Sigmoid colon (tissue), 3 donors: ENCODE results near the gene FILIP1L.

Experiments
- CTCF ChIP-seq, 4 experiments: fragments of 450-650 bp in 3 of 4; fragments of 200-600 bp in 1 of 4; IDR thresholded peaks; one replicate each; pipeline ENCODE4 v1.5.1; 2016 to 2019; ENCODE audit warnings: antibody characterized with exemption in 4 of 4, mild to moderate bottlenecking in 3 of 4, moderate library complexity in 2 of 4
- POLR2A ChIP-seq, 2 donors: fragments of 450-650 bp; IDR thresholded peaks; one replicate each; pipeline ENCODE4 v1.6.1; 2016; ENCODE audit warnings: antibody characterized with exemption in 2 of 2, mild to moderate bottlenecking in 2 of 2, moderate library complexity in 2 of 2

- TF ChIP-seq CTCF (IDR thresholded peaks at IDR 0.05) (no peak), POLR2A (IDR thresholded peaks at IDR 0.05) (no peak)
Observed at GRCh38 chr3:100030346-100030745, 84.0 kb downstream of the FILIP1L start.
